Activated CD4-positive, alpha-beta T cell treated with anti-CD3 and anti-CD28 coated beads for 36 hours (primary cell): ENCODE data around the gene MORC4. TPM values are rescaled to one million over a fixed set of nuclear protein-coding genes. Genes with fewer than 3 reads are reported as not detected.

Experiments used
- ATAC-seq: fragments of 200-7000 bp; cut with Tn5 transposase; one replicate; pipeline ENCODE4 v1.10.0; 2021; ENCODE audit warnings: mild to moderate bottlenecking, moderate library complexity
- CTCF ChIA-PET: fragments of 350-600 bp; sonication (Branson Sonifier 250); formaldehyde crosslinking; loops from one replicate; lab custom pipeline; 2021; ENCODE audit warnings: antibody characterized with exemption; lab: Charles Lee
- POLR2A ChIA-PET: fragments of 350-600 bp; sonication (Branson Sonifier 250); formaldehyde crosslinking; loops from one replicate; lab custom pipeline; 2021; ENCODE audit warnings: antibody characterized with exemption, inconsistent platforms; lab: Charles Lee
- DNase-seq: peaks from one replicate; pipeline ENCODE4 v3.0.0-alpha.2; 2020
- H3K27ac Mint-ChIP-seq: one replicate; pipeline ENCODE4 v1.8.0; 2021; ENCODE audit warnings: mixed read lengths
- H3K27me3 Mint-ChIP-seq: one replicate; pipeline ENCODE4 v1.8.0; 2021; ENCODE audit warnings: mixed read lengths
- H3K36me3 Mint-ChIP-seq: one replicate; pipeline ENCODE4 v1.8.0; 2021; ENCODE audit warnings: low read depth, mixed read lengths
- H3K4me1 Mint-ChIP-seq: one replicate; pipeline ENCODE4 v1.8.0; 2021; ENCODE audit warnings: mixed read lengths
- H3K4me3 Mint-ChIP-seq: one replicate; pipeline ENCODE4 v1.8.0; 2021; ENCODE audit warnings: mild to moderate bottlenecking, moderate library complexity, mixed read lengths
- H3K9me3 Mint-ChIP-seq: one replicate; pipeline ENCODE4 v1.8.0; 2021; ENCODE audit warnings: low read depth, mixed read lengths
- intact Hi-C, 2 experiments: fragments of 100-400 bp; cut with DNase I in 1 of 2; cut with micrococcal nuclease in 1 of 2; formaldehyde crosslinking; loops; one replicate each; pipeline versions ENCODE4 v1.14.2 to v1.15.1; 2022 to 2024; cut with DNase I, micrococcal nuclease
- total RNA-seq, 2 experiments: library from RNA; stranded (reverse); gene quantifications; one replicate each; pipeline ENCODE4 v1.2.3, GENCODE V29; 2021

MORC4 gene
- total RNA-seq, 2 experiments from 2014 or later: 9.3 to 9.8 TPM

DNA sequence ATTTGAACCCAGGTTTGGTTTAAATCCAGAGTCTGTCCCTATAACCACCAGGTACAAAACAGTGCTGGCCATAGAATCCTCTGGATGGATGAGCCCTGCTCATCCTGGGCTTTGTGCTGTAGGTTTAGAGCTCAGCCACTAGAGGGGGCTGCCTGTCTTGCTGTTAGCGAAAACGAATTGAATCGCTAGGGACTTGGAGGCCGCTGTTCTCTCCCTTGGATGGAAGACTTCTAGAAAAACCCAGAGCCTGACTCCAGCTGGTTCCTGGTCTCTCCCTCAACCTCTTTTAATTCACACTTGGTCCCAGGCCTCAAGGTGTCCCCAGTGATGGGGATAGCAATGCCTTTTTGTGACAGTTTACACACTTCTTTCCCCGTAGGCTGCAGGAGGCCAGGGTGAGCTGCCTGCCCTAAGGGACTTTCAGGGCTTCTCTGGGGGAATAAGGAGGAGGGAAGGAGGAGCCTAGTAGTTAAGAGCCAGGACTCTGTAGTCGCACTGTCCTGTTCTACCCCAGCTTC is 105.6 kb downstream of the MORC4 start:
- ChIA-PET CTCF (interaction anchor here (0.6 to 1.3 kb wide), 7 partner anchors 9 to 583 kb away, joined by 3 to 5 read pairs (median 3); partner anchors contain the start of gene RIPPLY1), POLR2A (no interaction called here)
- intact Hi-C loops: loop anchor here (1.0 to 10.0 kb wide), 5 partner anchors 58 to 1000 kb away; partner anchors contain the start of genes NCBP2L (in 1 of the 2) and TSC22D3 (in 1 of the 2)
- Mint-ChIP-seq H3K9me3 (no peaks in the 10 kb centered on the region), H3K27me3 (peaks cover 3% of the 10 kb centered on the region), H3K4me3 (no peak overlapping the region), H3K4me1 (no peaks in the 10 kb centered on the region), H3K36me3 (no peaks in the 10 kb centered on the region), H3K27ac (no peak overlapping the region)
- peak; percentile 66 for DNase-seq
- peak; percentile 79 for ATAC-seq

DNA sequence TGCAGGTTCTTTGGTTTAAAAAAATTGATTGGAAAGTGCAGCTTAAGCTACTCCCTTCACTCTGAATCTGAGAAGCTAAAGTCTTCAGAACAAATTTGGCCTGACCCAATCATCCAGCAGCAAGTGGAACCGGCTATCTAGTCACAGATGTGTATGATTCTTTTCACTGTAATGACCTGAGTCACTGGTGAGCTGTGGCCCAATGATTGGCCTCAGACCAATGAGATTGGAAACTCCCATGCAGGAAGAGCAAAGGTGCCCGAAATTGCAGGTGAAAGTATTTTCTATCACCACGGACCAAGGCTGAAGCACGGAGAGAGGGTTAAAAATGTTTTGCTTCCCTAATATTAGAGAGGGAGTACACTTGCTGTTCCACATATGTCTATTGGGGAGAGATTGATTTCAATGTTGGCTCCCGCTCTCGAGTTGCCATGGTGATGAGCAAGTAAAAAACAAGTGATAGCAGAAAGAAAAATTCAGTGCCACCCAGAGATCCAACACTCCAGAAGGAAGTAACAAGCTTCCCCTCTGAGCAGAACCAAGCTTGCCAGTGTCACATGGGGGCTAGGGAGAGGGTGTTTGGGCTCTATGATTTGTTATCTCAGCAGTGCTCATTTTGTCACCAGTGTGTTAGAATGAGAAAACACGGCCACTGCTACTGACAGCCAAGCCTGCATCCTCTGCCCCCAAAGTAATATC is 108.1 kb downstream of the MORC4 start:
- ChIA-PET CTCF (interaction anchor here (0.7 kb wide), 1 partner anchor 11 kb away, joined by 3 read pairs; the partner anchor contains the start of gene RIPPLY1), POLR2A (no interaction called here)
- H3K36me3 Mint-ChIP-seq: no peaks in the 10 kb centered on the region
- no peak overlapping the region for H3K4me3 Mint-ChIP-seq
- intact Hi-C loops: loop anchor here in 1 of 2 experiments (10.0 kb wide), 2 partner anchors 433 to 883 kb away; partner anchors contain the start of genes NCBP2L and TSC22D3
- H3K4me1 Mint-ChIP-seq: no peaks in the 10 kb centered on the region
- ATAC-seq (no peak), DNase-seq (no peak)
- no peak overlapping the region for H3K27ac Mint-ChIP-seq
- H3K9me3 Mint-ChIP-seq: no peaks in the 10 kb centered on the region
- H3K27me3 Mint-ChIP-seq: peaks cover 3% of the 10 kb centered on the region

Other genes with a start within 250 kb of the MORC4 start
- gene TBC1D8B, start 197.5 kb downstream of the MORC4 start, total RNA-seq: under 1 TPM; 0.82 to 0.88 TPM
- not detected for gene RIPPLY1, start 96.9 kb downstream of the MORC4 start, total RNA-seq
- not detected for gene CLDN2, start 79.8 kb downstream of the MORC4 start, total RNA-seq
- 10 to 100 TPM; 12.0 to 12.2 TPM for gene RBM41, start 118.6 kb upstream of the MORC4 start, total RNA-seq
- gene NUP62CL, start 206.2 kb upstream of the MORC4 start, total RNA-seq: 1 to 10 TPM; 1.7 to 2.5 TPM
- not detected for gene DNAAF6, start 206.4 kb upstream of the MORC4 start, total RNA-seq